NCI-H345 (cell line): ENCODE results near the gene AJM1.
"Not testable (repeated sequence)": the region's sequence is repeated elsewhere in the genome, so short reads cannot be mapped to it uniquely, and the experiment has no call there.

Experiments
- DNase-seq: peaks from one replicate; lab custom pipeline; 2025; lab: John Stamatoyannopoulos, UW

Gene AJM1

GRCh38 chr9:136856541-136857141 lies 14.4 kb downstream of the AJM1 start:
- no peak for DNase-seq

GRCh38 chr9:136857166-136857565 lies 14.9 kb downstream of the AJM1 start:
- DNase-seq = no peak

- DNase-seq = no peak
Observed at GRCh38 chr9:136857581-136858412, 15.5 kb downstream of the AJM1 start.

GRCh38 chr9:136858452-136858843 lies 16.2 kb downstream of the AJM1 start:
- DNase-seq = no peak

GRCh38 chr9:136858844-136859757 lies 16.8 kb downstream of the AJM1 start:
- DNase-seq = no peak

- DNase-seq = no peak
Observed at GRCh38 chr9:136860529-136860928, 18.3 kb downstream of the AJM1 start.

GRCh38 chr9:136860933-136861873 lies 18.9 kb downstream of the AJM1 start:
- no peak for DNase-seq

- DNase-seq = no peak
Observed at GRCh38 chr9:136861874-136862457, 19.7 kb downstream of the AJM1 start.

GRCh38 chr9:136862849-136863622 lies 20.8 kb downstream of the AJM1 start:
- no peak for DNase-seq

GRCh38 chr9:136863623-136864273 lies 21.5 kb downstream of the AJM1 start:
- DNase-seq = no peak

- no peak for DNase-seq
Observed at GRCh38 chr9:136865041-136865767, 22.9 kb downstream of the AJM1 start.

GRCh38 chr9:136865768-136866103 lies 23.5 kb downstream of the AJM1 start:
- no peak for DNase-seq

- DNase-seq = not testable (repeated sequence)
Observed at GRCh38 chr9:136866898-136867421, 24.7 kb downstream of the AJM1 start.

- DNase-seq = no peak
Observed at GRCh38 chr9:136867480-136867879, 25.2 kb downstream of the AJM1 start.

GRCh38 chr9:136867917-136868316 lies 25.6 kb downstream of the AJM1 start:
- DNase-seq = no peak

GRCh38 chr9:136868644-136869043 lies 26.4 kb downstream of the AJM1 start:
- DNase-seq = no peak

GRCh38 chr9:136869611-136870010 lies 27.3 kb downstream of the AJM1 start:
- not testable (repeated sequence) for DNase-seq

GRCh38 chr9:136875155-136875554 lies 32.9 kb downstream of the AJM1 start:
- no peak for DNase-seq

GRCh38 chr9:136876476-136876875 lies 34.2 kb downstream of the AJM1 start:
- no peak for DNase-seq
